ENCODE data around the gene NAA15.

Gene NAA15

DNA sequence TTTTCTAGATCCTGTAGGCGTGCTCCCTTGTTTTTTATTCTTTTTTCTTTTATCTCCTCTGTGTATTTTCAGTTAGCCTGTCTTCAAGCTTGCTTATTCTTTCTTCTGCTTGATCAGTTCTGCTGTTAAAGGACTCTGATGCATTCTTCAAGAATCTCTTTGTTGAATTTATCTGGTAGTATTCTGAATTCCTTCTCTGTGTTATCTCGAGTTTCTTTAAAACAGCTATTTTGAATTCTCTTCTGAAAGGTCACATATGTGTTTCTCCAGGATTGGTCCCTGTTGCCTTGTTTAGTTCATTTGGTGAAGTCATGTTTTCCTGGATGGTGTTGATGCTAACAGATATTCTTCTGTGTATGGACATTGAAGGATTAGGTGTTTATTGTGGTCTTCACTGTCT, 167.9 kb downstream of the NAA15 start:
- Mint-ChIP-seq H3K27me3 (ENCODE audit: low read depth, poor library complexity) (no peaks in the 10 kb centered on the region), H3K9me3 (peaks cover 61% of the 10 kb centered on the region), H3K4me3 (no peak overlapping the region), H3K36me3 (ENCODE audit: low read depth) (peaks cover 72% of the 10 kb centered on the region), H3K27ac (no peak overlapping the region), H3K4me1 (no peaks in the 10 kb centered on the region)
- TF ChIP-seq CTCF (IDR thresholded peaks at IDR 0.05): no peak
- no peak for DNase-seq

All from nephron progenitor cell (in vitro differentiated cells).